Activated T-helper 1 cell treated with anti-CD3 and anti-CD28 coated beads, Interleukin-12 subunit alpha, Interleukin-12 subunit beta, Interleukin-2, Interleukin-4 antibody, amounts not matched to agents 30 ng/mL and 10 ng/mL and 1 ng/mL, durations not matched to agents 14 hours and 24 hours and 36 hours (primary cell): ENCODE data around the gene LDLR. TPM values are rescaled to one million over a fixed set of nuclear protein-coding genes. Genes with fewer than 3 reads are reported as not detected.
"Not testable (repeated sequence)": the region's sequence is repeated elsewhere in the genome, so short reads cannot be mapped to it uniquely, and the experiment has no call there.

Experiments used
- DNase-seq: peaks from one replicate; pipeline ENCODE4 v3.0.0; 2021; ENCODE audit warnings: low spot score
- H3K27ac Mint-ChIP-seq: one replicate; pipeline ENCODE4 v1.8.0; 2021; ENCODE audit warnings: mild to moderate bottlenecking, mixed read lengths
- H3K27me3 Mint-ChIP-seq: one replicate; pipeline ENCODE4 v1.8.0; 2022; ENCODE audit warnings: mild to moderate bottlenecking, moderate library complexity, mixed read lengths; ENCODE audit not compliant: insufficient read depth
- H3K36me3 Mint-ChIP-seq: one replicate; pipeline ENCODE4 v1.8.0; 2021; ENCODE audit warnings: low read depth, mixed read lengths
- H3K4me1 Mint-ChIP-seq: one replicate; pipeline ENCODE4 v1.8.0; 2021; ENCODE audit warnings: low read depth, mixed read lengths
- H3K4me3 Mint-ChIP-seq: one replicate; pipeline ENCODE4 v1.8.0; 2021; ENCODE audit warnings: mild to moderate bottlenecking, moderate library complexity, mixed read lengths
- H3K9me3 Mint-ChIP-seq: one replicate; pipeline ENCODE4 v1.8.0; 2021; ENCODE audit warnings: mixed read lengths
- intact Hi-C: fragments of 100-400 bp; cut with micrococcal nuclease; formaldehyde crosslinking; loops from one replicate; pipeline ENCODE4 v1.15.1; 2024
- total RNA-seq: library from RNA; stranded (reverse); gene quantifications from 2 replicates; pipeline ENCODE4 v1.2.3, GENCODE V29; 2022

The LDLR gene
- total RNA-seq, 1 donor from 2014 or later, result 117 TPM

DNA sequence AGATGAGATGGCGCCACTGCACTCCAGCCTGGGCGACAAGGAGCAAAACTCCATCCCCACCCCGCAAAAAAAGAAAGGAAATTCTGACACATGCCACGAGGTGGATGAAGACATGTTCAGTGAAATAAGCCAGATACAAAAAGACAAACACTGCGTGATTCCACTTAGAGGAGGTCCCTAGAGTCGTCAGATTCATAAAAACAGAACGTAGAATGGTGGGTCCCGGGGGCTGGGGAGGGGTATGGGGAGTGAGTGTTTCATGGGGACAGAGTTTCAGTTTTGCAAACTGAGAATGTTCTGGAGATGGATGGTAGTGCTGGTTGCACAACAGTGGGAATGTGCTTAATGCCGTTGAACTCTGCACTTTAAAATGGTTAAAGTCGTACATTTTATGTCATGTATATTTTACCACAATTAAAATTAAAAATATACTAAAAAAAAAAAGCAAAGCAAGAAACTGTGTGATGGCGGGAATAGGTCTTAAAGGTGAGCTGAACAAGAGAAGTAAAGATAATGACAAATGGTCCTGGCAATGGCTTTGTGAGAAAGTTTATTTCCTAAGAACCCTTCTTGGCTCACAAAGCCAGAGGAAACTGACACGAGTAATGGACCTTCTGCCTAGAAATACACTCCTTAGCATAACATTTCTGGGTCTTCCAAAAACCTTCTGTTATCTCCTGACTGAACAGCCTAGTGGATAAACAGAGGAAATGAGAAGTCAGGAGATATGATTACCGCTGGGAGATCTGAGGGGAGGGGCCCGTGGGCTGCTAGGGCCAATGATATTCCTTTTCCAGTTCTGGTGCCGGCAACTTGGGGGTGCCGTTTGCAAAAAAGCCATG, 70.6 kb downstream of the LDLR start:
- no peaks in the 10 kb centered on the region for H3K4me1 Mint-ChIP-seq
- DNase-seq, result no peak
- H3K36me3 Mint-ChIP-seq, result no peaks in the 10 kb centered on the region
- H3K4me3 Mint-ChIP-seq, result no peak overlapping the region
- intact Hi-C loops, result loop anchor here (5.0 kb wide), 1 partner anchor 37 kb away; the partner anchor contains the start of gene KANK2
- no peaks in the 10 kb centered on the region for H3K27me3 Mint-ChIP-seq
- no peak overlapping the region for H3K27ac Mint-ChIP-seq
- H3K9me3 Mint-ChIP-seq, result no peaks in the 10 kb centered on the region

DNA sequence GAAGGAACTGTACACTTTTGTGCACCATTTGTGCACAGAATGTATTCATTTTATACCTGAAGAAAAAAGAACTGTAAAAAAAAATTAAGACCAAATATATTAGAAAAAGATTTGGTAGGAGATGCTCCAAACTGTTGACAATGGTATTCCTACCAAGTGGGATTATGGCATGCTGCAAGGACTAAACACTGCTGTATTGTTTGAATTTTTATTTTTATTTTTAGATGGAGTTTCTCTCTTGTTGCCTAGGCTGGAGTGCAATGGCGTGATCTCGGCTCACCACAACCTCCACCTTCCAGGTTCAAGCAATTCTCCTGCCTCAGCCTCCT, 71.1 kb downstream of the LDLR start:
- DNase-seq, H3K36me3 Mint-ChIP-seq, intact Hi-C loops, H3K27ac Mint-ChIP-seq, H3K4me1 Mint-ChIP-seq, H3K27me3 Mint-ChIP-seq, H3K9me3 Mint-ChIP-seq, H3K4me3 Mint-ChIP-seq: not testable (repeated sequence)

DNA sequence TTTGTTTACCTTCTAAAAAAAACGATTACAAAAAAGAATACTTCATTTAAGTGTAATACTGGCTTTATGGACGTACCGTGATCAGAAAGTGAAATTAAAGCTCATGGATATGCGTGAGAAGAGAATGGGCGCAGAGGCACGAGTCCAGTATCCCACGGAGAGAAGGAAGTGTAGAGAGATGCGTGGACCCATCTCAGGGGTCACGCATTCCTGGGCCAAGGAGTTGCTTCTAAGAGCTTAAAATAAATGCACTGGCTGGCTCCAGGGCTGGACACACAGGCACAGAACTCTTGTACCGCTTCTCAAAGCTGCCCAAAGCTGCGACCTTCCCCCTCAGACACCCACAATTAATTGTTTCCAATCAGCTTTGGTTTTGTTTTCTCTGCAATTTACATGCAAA, 75.0 kb downstream of the LDLR start:
- H3K4me1 Mint-ChIP-seq, result no peaks in the 10 kb centered on the region
- H3K36me3 Mint-ChIP-seq, result no peaks in the 10 kb centered on the region
- H3K4me3 Mint-ChIP-seq, result no peak overlapping the region
- no peaks in the 10 kb centered on the region for H3K27me3 Mint-ChIP-seq
- H3K9me3 Mint-ChIP-seq, result no peaks in the 10 kb centered on the region
- no peak for DNase-seq
- H3K27ac Mint-ChIP-seq, result no peak overlapping the region
- intact Hi-C loops, result no loop called here

DNA sequence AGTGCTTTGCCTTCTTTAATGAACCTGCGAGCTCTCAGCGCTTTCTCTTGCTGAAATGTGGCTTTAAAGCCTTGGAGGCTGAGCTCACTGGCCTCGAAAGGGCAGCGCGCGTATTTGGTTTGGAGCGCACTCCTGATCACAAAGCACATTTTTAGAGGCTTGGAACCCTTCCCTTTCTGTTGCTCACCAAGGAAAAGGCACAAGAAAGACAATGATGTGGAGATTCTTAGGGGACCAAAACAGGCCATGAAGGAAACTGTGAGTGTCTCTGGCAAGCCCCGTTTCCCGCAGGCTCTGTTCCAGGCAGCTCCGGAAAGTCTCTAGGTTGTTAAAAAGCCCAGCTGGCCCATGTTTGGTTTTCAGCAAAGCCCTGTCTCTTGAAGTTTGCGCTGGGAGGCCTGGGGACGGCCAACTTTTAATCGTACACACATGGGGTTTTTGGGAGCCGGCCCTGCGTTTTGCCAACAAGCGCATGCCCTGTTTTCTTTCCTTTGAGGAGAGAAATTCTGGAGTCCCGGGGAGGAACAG, 75.7 kb downstream of the LDLR start:
- Mint-ChIP-seq H3K4me3 (no peak overlapping the region), H3K27me3 (no peaks in the 10 kb centered on the region), H3K4me1 (no peaks in the 10 kb centered on the region), H3K9me3 (no peaks in the 10 kb centered on the region), H3K27ac (no peak overlapping the region), H3K36me3 (no peaks in the 10 kb centered on the region)
- intact Hi-C loops, result no loop called here
- no peak for DNase-seq

DNA sequence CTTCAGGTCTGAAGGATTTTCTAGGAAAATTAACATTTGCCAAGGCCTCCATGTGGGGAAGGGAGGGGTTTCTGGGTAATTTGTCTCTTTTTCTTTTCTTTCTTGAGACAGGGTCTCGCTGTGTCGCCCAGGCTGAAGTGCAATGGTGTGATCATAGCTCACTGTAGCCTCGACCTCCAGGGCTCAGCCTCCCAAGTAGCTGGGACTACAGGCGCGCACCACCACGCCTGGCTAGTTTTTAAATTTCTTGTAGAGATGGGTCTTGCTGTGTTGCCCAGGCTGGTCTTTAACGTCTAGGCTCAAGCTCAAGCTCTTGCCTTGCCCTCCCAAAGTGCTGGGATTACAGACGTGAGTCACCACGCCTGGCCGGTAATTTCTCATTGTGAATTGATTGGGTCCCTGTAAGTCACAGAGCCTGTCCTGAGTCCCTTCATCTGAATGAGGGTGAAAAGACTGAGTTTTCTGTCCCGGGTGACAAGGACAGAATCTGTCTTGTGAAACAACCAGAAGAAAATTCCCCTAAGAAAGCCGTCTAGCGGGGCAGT, 76.3 kb downstream of the LDLR start:
- no peak overlapping the region for H3K27ac Mint-ChIP-seq
- H3K4me1 Mint-ChIP-seq, result no peaks in the 10 kb centered on the region
- H3K9me3 Mint-ChIP-seq, result no peaks in the 10 kb centered on the region
- DNase-seq, result no peak
- H3K4me3 Mint-ChIP-seq, result no peak overlapping the region
- no peaks in the 10 kb centered on the region for H3K36me3 Mint-ChIP-seq
- intact Hi-C loops, result no loop called here
- no peaks in the 10 kb centered on the region for H3K27me3 Mint-ChIP-seq

DNA sequence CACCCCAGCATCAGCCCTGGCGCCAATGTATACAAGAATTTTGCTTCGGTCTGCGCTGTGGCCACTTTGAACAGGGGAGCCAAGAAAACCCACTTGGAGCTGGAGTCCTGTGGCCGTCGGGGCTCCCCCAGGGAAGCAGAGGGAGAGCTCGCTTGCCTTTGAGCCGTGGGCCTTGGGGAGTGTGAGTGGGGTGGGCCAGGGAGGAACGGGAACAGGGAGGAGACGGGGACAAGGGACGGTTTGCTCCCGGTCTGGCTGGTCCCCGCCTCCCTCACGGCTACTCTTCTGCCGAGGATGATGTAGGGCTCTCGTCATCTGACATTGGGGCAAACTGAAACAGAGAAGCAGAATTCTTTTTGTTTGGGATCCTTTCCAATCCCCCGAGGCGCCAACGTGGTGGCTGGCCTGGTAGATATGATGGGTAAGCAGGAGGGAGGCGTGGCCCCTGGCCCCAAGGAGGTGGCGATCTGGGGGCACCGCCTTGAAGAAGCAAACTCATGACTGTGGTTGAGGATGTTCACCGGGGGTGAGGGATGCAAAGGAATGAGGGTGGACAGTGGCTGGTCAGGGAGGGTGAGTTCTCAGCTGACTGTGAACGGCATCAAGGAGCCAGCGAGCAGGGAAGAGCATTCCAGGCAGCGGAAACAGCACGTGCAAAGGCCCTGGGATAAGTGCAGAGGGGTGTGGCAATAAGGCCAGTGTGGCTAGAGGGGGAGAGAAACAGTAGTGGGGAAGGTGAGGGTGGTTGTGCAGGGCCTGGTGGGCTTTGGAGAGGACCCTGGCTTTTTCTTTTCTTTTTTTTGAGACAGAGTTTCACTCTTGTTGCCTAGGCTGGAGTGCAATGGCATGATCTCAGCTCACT, 77.2 kb downstream of the LDLR start:
- Mint-ChIP-seq H3K4me1 (no peaks in the 10 kb centered on the region), H3K4me3 (no peak overlapping the region), H3K36me3 (no peaks in the 10 kb centered on the region), H3K27me3 (no peaks in the 10 kb centered on the region), H3K9me3 (no peaks in the 10 kb centered on the region), H3K27ac (no peak overlapping the region)
- DNase-seq, result no peak
- intact Hi-C loops, result no loop called here

DNA sequence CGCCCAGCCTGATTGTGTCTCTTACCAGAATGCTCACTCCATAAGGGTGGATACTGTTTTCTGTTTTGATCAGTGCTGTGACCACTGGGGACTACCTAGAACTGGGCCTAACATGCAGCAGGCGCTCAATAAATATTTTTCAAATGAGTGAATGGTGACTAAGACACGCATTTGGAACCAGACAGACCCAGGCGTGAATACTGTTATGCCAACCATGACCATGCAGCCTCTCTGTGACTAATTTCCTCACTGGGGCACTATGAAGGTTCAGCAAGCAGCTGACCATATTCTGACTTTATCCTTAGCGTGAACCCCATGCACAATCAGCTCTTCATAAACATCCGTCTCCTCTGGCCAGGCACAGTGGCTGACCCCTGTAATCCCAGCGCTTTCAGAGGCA, 79.3 kb downstream of the LDLR start:
- no peak for DNase-seq
- no peak overlapping the region for H3K4me3 Mint-ChIP-seq
- no peaks in the 10 kb centered on the region for H3K4me1 Mint-ChIP-seq
- no peak overlapping the region for H3K27ac Mint-ChIP-seq
- no peaks in the 10 kb centered on the region for H3K9me3 Mint-ChIP-seq
- intact Hi-C loops, result no loop called here
- H3K36me3 Mint-ChIP-seq, result no peaks in the 10 kb centered on the region
- H3K27me3 Mint-ChIP-seq, result no peaks in the 10 kb centered on the region

DNA sequence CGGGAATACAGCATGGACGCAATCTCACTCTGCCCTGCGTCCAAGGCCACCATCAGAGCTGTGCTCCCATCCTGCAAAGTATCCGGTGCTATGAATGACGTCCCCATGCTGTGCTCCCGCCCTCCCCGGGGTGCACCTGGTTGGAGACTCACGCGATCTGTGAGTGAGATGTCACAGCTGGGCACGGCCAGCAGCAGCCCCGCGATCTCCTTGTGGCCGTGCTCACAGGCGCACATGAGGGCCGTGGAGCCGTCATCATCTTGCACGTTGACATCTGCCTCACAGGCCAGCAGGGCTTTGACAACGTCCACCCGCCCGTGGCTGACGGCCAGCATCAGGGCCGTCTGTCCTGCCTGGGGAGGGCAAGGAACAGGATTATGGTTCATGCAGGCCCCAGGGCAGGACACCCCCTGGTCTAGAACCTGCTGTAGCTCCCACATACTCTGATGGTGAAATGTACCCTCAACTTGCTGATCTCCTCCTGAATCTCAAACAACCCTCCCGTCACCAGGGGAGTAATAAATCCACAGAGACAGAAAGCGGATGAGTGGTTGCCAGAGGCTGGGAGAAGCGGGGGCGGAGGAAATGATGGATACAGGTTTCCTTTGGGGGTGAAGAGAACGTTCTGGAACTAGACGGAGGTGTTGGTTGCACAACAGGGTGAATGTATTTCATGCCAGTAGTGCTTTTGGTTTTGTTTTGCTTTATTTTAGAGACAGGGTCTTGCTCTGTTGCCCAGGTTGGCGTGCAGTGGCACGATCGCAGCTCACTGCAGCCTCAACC, 80.8 kb downstream of the LDLR start:
- Mint-ChIP-seq H3K4me1 (no peaks in the 10 kb centered on the region), H3K4me3 (no peak overlapping the region), H3K9me3 (no peaks in the 10 kb centered on the region), H3K36me3 (no peaks in the 10 kb centered on the region), H3K27ac (no peak overlapping the region), H3K27me3 (no peaks in the 10 kb centered on the region)
- intact Hi-C loops, result no loop called here
- no peak for DNase-seq

DNA sequence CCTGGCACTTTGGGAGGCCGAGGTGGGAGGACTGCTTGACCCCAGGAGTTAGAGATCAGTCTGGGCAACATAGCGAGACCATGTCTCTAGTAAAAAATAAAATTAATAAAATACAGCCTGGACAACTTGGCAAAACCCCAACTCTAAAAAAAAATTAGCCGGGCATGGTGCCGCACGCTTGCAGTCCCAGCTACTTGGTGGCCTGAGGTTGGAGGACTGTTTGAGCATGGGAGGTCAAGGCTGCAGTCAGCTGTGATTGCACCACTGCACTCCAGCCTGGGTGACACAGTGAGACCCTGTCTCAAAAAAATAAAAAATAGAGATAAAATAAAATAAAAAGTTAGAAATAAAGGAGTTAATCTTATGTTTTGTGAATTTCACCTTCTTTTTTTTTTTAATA, 81.9 kb downstream of the LDLR start:
- no peaks in the 10 kb centered on the region for H3K9me3 Mint-ChIP-seq
- no peaks in the 10 kb centered on the region for H3K36me3 Mint-ChIP-seq
- intact Hi-C loops, result no loop called here
- DNase-seq, result no peak
- H3K27ac Mint-ChIP-seq, result no peak overlapping the region
- no peaks in the 10 kb centered on the region for H3K27me3 Mint-ChIP-seq
- no peaks in the 10 kb centered on the region for H3K4me1 Mint-ChIP-seq
- no peak overlapping the region for H3K4me3 Mint-ChIP-seq

DNA sequence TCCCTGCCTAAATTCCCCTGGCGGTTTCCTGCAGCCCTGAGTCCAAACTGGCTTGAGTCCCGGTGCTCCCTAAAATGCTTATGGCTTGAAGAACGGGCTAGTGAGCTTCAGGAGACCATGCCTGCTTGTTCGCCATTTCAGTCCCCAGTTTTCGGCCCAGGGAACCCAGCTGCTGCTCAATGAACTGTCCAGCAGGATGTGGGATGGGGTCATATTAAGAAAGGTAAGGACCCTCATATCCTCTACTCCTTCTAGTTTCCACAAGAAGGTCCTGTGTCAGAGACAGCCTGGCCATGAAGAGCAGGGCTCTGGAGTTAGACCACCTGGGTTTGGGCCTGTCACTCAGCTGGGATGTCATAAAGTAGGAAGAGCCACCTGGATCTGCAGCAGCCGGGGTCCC, 83.3 kb downstream of the LDLR start:
- no peak for DNase-seq
- no peak overlapping the region for H3K4me3 Mint-ChIP-seq
- H3K9me3 Mint-ChIP-seq, result no peaks in the 10 kb centered on the region
- H3K36me3 Mint-ChIP-seq, result no peaks in the 10 kb centered on the region
- H3K27me3 Mint-ChIP-seq, result no peaks in the 10 kb centered on the region
- H3K27ac Mint-ChIP-seq, result no peak overlapping the region
- no peaks in the 10 kb centered on the region for H3K4me1 Mint-ChIP-seq
- intact Hi-C loops, result no loop called here

DNA sequence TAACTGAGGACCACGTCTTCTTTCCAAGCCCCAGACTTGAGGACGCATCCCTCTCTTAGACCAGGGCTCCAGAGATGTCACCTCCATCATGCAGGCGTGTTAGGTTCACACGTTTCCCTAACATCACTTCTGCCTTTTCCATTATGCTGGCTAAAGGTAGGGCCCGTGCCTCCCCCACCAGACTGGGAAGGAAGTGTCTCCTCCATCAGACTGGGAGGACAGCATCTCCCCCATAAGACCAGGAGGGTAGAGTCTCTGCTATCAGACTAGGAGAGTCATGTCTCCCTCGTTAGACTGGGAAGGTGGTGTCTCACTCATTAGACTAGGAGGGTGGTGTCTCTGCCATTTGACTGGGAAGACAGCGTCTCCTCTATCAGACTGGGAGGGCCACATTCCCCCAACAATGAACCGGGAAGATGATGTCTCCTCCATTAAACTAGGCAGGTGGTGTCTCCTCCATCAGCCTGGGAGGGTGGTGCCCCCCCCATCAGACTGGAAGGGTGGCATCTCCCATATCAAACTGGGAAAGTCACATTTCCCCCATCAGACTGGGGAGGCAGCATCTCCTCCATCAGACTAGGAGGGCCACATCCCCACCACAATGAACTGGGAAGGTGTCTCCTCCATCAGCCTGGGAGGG, 84.4 kb downstream of the LDLR start:
- no peak overlapping the region for H3K4me3 Mint-ChIP-seq
- H3K4me1 Mint-ChIP-seq, result no peaks in the 10 kb centered on the region
- H3K36me3 Mint-ChIP-seq, result no peaks in the 10 kb centered on the region
- intact Hi-C loops, result no loop called here
- DNase-seq, result no peak
- no peaks in the 10 kb centered on the region for H3K9me3 Mint-ChIP-seq
- no peak overlapping the region for H3K27ac Mint-ChIP-seq
- no peaks in the 10 kb centered on the region for H3K27me3 Mint-ChIP-seq

DNA sequence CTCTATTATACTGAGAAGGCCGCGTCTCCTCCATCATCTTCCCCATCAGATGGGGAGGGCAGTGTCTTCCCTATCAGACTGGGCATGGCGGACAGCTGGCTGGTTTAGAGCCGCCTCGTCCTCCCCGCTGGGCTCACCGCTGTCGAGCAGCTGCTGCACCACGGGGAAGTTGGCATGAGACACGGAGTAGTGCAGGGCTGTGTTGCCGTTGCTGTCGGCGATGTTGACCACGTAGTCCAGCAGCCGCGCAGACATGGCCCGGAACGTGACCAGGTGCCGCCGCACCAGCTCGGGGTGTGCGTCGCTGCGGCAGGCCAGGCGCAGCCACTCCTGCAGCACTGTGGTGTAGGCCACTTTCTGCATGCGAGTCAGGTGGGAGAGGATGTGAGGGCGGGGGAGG, 85.1 kb downstream of the LDLR start:
- Mint-ChIP-seq H3K36me3 (no peaks in the 10 kb centered on the region), H3K4me1 (no peaks in the 10 kb centered on the region), H3K4me3 (no peak overlapping the region), H3K27me3 (no peaks in the 10 kb centered on the region), H3K27ac (no peak overlapping the region), H3K9me3 (no peaks in the 10 kb centered on the region)
- no peak for DNase-seq
- intact Hi-C loops, result no loop called here
